Stimulated activated CD8-positive, alpha-beta memory T cell treated with anti-CD3 and anti-CD28 coated beads, Interleukin-12 subunit alpha, Interleukin-12 subunit beta, amount 100 ng/mL, for 24 hours (primary cell): ENCODE data around the gene CD2BP2.
"Not testable (repeated sequence)": the region's sequence is repeated elsewhere in the genome, so short reads cannot be mapped to it uniquely, and the experiment has no call there.

Source experiments
- DNase-seq: peaks from one replicate; pipeline ENCODE4 v3.0.0-alpha.2; 2020; ENCODE audit errors: extremely low read depth

CD2BP2 gene

DNA sequence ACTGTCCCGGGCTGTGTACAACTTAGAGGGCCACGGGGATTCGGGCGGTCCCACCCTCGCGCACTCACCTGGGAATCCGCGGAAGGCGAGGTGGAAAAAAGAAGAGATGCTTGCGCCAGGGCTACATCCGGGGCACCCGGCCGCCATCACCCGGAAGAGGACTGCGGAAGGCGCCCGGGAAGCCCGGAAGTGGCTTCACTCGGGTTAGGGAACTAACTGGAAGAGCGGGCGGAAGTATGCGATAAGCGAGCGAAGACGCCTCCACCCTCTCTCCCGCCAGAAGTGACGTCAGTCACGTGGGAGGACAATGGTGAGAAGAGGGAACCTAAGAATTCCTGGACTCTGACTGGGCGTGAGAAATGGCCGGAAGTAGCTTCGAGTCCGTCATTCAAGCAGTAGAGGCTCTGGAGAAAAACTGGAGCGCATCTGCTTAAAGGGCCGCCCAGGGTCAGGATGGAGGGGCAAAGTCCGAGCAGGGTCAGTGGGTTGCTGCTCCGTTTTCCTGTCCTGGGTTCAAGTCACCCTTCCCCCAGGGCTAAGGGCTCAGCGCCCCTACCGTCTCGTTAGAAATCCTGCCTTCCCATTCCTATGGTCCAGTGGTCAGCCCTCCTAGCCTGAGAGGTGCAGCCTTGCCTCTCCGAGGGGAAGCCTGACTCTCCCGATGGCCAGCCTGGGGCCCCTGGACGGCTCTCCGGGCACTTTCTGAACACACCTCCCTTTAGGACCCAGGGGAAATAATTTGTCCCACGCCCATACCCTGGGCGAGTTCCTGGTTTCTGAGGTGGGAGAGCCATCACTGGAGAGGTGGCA lies at the start of gene CD2BP2:
Gene CD2BP2 (minus strand): TSS at position 165 of the 810 bp plus-strand sequence. CDS start 627 bp downstream, outside the sequence.
- peak; percentile 80 for DNase-seq

DNA sequence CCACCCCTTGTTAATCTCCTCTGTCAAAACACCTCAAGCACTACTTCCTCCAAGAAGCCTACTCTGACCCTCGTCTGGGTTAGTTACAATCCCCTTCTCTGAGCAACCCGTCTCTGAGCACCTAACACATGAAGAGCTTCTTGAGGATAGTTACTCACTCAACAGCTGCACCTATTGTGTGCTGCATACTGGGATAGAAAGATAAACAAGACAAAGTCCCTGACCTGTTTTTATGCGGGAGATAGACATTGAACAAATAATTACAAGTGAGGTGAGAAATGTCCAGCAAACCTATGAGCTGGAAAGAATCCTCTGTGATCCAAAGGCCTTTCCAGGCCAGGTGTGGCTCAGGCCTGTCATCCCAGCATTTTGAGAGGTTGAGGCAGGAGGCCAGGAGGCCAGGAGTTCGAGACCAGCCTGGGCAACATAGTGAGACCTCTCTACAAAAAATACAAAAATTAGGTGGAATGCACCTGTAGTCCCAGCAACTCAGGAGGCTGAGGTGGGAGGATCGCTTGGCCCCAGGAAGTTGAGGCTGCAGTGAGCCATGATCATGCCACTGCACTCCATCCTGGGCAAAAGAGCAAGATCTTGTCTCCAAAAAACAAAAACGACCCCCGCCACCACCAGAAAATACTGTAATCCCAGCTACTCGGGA lies 46.8 kb upstream of the CD2BP2 start:
- DNase-seq = no peak

- DNase-seq = no peak
Observed at GRCh38 chr16:30399435-30400186, 44.5 kb upstream of the CD2BP2 start.

- DNase-seq = no peak
Observed at GRCh38 chr16:30398661-30399434, 43.7 kb upstream of the CD2BP2 start.

- no peak for DNase-seq
Observed at GRCh38 chr16:30397776-30398660, 42.9 kb upstream of the CD2BP2 start.

DNA sequence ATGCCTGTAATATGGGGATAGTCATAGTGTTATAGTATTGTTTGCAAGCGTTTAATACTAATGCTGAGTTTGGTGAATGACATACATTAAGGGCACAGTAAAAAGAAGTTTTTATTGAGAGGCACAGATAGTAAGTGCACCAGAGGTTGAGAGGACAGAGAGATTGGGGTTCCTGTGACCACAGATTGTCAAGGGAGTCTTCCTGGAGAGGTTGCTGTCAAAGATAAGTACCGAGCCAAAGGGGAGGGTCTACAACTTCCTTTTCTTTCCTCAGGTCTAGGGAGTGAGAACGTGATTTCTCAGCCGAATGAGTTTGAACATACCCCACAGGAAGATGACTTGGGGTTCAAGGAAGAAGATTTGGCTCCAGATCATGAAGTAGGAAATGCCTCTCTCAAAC lies 41.9 kb upstream of the CD2BP2 start:
- no peak for DNase-seq

- DNase-seq = not testable (repeated sequence)
Observed at GRCh38 chr16:30396627-30397026, 41.5 kb upstream of the CD2BP2 start.

- no peak for DNase-seq
Observed at GRCh38 chr16:30395992-30396585, 41.0 kb upstream of the CD2BP2 start.

DNA sequence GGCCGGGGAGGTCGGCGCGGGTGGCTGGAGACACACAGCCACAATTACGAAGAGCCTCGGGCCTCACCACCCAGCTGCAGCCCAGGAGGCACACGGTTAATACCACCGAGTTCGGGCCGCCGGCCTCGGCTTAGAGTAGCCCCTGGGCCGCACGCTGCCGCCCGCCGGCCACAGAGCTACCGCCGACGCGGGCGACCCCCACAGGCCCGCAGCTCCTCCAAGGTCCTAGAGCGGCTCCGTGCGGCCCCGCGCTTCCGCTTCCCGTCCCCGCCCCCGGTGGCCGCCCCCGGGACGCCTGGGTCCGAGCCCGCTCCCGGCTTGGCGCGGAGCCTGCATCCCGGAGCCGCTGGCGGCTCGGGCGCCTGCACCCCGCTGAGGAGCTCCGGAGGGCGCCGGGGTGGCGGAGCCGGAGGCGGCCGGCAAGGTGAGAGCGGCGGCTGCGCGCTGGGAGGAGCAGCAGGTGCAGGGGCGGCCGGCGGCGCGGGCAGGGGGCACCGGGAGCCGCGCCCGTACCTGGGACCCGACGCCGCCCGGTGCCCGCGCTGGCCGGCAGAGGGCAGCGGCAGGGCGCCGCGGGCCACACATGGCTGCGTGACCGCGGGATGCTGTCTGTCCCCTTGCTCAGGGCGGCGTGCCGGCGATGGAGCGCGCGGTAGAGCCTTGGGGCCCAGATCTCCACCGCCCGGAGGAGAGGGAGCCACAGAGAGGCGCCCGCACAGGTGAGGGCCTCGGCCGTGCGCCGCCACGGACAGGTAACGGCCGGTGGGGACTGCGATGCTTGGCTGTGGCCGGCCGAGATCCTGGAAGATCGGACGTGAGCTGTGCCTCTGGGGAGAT lies 40.3 kb upstream of the CD2BP2 start, which contains the start of gene ZNF48:
Gene ZNF48 (plus strand): TSS at position 266 of the 837 bp plus-strand sequence. CDS start 375 bp downstream, at position 641.
- no peak for DNase-seq

- DNase-seq = no peak
Observed at GRCh38 chr16:30394592-30395154, 39.6 kb upstream of the CD2BP2 start.

- DNase-seq = no peak
Observed at GRCh38 chr16:30383521-30383920, 28.4 kb upstream of the CD2BP2 start.

GRCh38 chr16:30382111-30382881 lies 27.2 kb upstream of the CD2BP2 start, which contains the start of gene SEPTIN1:
Gene SEPTIN1 (minus strand): TSS chr16:30382561. CDS start chr16:30382542, 19 bp downstream.
- no peak for DNase-seq

DNA sequence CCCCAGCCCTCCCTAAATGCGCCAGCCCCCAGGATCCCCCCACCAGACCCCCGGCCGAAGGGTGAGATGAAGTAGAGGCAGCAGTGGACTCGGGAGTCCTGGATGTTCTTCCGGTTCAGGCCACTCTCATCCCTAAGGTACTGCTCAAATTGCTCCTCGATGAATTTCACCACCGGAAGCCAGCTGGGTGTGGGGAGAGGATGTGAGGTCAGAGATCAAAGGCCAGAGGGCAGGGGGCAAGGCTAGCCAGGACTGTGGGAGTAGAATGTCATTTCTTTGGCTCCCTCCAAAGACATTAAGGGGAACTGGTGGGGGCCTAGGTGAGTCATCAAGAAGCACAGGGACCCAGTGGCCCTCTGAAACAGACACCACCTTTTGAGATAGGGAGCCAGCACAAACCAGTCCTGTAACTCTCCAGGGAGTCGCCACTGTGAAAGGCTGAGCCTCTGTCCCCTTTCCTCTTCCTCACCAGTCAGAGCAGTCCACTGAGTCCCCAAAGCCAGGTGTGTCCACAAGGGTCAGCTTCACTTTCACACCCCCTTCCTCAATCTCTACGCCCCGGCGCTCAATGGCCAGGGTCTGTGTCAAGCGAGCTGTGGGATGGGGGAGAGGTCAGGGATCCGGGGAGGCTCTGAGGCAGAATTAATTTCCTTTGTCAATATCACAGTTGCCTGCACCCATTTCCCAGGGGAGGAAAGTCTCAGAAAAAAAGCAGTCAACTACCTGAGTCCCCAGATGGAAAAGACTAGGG lies 26.4 kb upstream of the CD2BP2 start:
- no peak for DNase-seq

DNA sequence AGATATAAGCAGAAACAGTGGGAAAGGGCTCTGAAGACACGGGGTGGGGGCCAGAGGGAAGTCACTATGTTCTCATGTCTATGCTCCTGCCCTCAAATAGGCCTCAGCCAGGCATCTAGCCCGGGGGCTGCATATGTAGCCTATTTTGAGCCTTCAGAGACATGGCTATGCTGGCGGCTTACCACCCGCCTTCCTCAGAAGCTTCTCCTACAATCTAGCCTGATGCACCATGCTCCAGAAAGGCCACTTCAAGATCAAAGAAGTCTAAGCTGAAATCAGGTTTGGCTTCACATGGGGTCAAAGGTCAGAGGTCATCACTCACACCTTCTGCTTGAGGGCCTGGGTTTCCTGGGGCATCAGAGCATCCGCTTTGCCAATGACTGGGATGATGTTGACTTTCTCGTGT lies 25.7 kb upstream of the CD2BP2 start:
- DNase-seq = no peak

GRCh38 chr16:30380072-30380802 lies 25.1 kb upstream of the CD2BP2 start:
- DNase-seq = no peak

DNA sequence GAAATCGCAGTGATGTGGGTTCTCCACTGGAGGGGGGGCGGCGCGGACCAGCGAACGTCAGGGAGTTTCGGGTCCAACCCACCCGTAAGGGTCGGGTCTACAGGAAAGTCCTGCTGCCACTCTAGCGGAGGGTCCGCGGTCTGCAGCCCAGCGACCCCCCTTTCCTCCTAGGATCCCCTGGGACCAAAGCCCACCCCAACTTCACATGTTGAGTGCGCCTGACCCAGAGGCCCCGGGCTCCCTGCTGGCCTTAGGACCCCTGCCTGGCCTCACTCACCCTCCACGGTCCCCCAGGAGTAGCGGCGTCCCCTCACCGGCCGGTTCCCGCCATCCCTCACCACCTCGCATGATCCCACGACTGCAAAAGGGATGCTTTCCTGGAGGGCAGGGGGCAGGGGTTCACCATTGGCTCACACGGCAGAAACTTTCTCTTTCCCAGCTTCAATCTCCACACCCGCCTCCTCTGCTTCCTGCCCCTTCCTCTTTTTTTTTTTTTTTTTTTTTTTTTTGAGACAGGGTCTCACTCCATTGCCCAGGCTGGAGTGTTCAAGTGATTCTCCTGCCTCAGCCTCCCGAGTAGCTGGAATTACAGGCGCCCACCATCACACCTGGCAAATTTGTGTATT lies 24.2 kb upstream of the CD2BP2 start:
- no peak for DNase-seq
